Esophagus squamous epithelium (tissue), 5 donors: Measurements from ENCODE around the gene C19orf67. TPM values are rescaled to one million over a fixed set of nuclear protein-coding genes. Genes with fewer than 3 reads are reported as not detected.
A peak's percentile ranks its signal among the peaks of the same experiment; 100 is the strongest.

Source experiments
- DNase-seq: peaks from one replicate; lab custom pipeline; 2025; lab: John Stamatoyannopoulos, UW
- H3K27ac ChIP-seq, 4 donors: fragments of 200-600 bp; sonication (generic); one replicate each; pipeline ENCODE4 v1.5.1; 2016 to 2019; ENCODE audit warnings: mild to moderate bottlenecking in 1 of 4
- H3K27me3 ChIP-seq, 4 donors: fragments of 200-600 bp; sonication (generic); 1 replicate in 3 of 4; 2 replicates in 1 of 4; pipeline versions ENCODE4 v1.5.1 to v1.6.0; 2017 to 2021; ENCODE audit warnings: antibody characterized with exemption in 1 of 4
- H3K36me3 ChIP-seq, 3 donors: fragments of 200-600 bp; sonication (generic); one replicate each; pipeline ENCODE4 v1.5.1; 2016 to 2019
- H3K4me1 ChIP-seq, 3 donors: fragments of 200-600 bp; sonication (generic); one replicate each; pipeline ENCODE4 v1.5.1; 2017 to 2019
- H3K4me3 ChIP-seq, 4 donors: fragments of 200-600 bp; sonication (generic); 1 replicate in 3 of 4; 2 replicates in 1 of 4; pipeline ENCODE4 v1.5.1; 2016 to 2019; ENCODE audit warnings: mild to moderate bottlenecking in 2 of 4, moderate library complexity in 1 of 4
- H3K9me3 ChIP-seq, 3 donors: fragments of 200-600 bp; sonication (generic); one replicate each; pipeline ENCODE4 v1.5.1; 2016 to 2019
- POLR2A ChIP-seq, 4 donors: fragments of 450-650 bp; IDR thresholded peaks; one replicate each; pipeline ENCODE4 v1.6.1; 2017; ENCODE audit warnings: antibody characterized with exemption in 4 of 4, mild to moderate bottlenecking in 4 of 4, moderate library complexity in 3 of 4
- WGBS, 2 donors: methylation state at CpG; one replicate each; pipeline ENCODE4 v1.1.5; 2018; 5-methylcytosine and 5-hydroxymethylcytosine counted together
- intact Hi-C: fragments of 100-400 bp; cut with DNase I; formaldehyde crosslinking; loops from one replicate; pipeline ENCODE4 v1.15.0; 2022
- total RNA-seq, 4 donors: library from RNA; depleted of rRNA; stranded (reverse); fragments of >200 nt; gene quantifications; one replicate each; pipeline ENCODE4 v1.1.0, GENCODE V29; 2016
- TF ChIP-seq, protein P1 (sequence below), 6 experiments: fragments of 450-650 bp in 4 of 6; fragments of 200-600 bp in 2 of 6; sonication (generic) in 2 of 6; IDR thresholded peaks; one replicate each; pipeline ENCODE4 v1.5.1; 2016 to 2019; ENCODE audit warnings: antibody characterized with exemption in 6 of 6, mild to moderate bottlenecking in 4 of 6, moderate library complexity in 4 of 6
- donor health status: DM: yes; HTN: yes; CAD: no.

C19orf67 gene
- total RNA-seq, 4 donors from 2014 or later, result not detected

GRCh38 chr19:14120497-14120780, 34.9 kb upstream of the C19orf67 start:
- no peaks in the 10 kb centered on the region for H3K27me3 ChIP-seq
- no peaks in the 10 kb centered on the region for H3K36me3 ChIP-seq
- H3K4me3 ChIP-seq, result no peak overlapping the region
- TF ChIP-seq, protein P1, sequence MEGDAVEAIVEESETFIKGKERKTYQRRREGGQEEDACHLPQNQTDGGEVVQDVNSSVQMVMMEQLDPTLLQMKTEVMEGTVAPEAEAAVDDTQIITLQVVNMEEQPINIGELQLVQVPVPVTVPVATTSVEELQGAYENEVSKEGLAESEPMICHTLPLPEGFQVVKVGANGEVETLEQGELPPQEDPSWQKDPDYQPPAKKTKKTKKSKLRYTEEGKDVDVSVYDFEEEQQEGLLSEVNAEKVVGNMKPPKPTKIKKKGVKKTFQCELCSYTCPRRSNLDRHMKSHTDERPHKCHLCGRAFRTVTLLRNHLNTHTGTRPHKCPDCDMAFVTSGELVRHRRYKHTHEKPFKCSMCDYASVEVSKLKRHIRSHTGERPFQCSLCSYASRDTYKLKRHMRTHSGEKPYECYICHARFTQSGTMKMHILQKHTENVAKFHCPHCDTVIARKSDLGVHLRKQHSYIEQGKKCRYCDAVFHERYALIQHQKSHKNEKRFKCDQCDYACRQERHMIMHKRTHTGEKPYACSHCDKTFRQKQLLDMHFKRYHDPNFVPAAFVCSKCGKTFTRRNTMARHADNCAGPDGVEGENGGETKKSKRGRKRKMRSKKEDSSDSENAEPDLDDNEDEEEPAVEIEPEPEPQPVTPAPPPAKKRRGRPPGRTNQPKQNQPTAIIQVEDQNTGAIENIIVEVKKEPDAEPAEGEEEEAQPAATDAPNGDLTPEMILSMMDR (IDR thresholded peaks at IDR 0.05), result no peak
- no peak for TF ChIP-seq POLR2A (IDR thresholded peaks at IDR 0.05)
- H3K4me1 ChIP-seq, result peaks cover 20 to 39% (median 29%) of the 10 kb centered on the region in 3 donors
- H3K27ac ChIP-seq, result peak overlapping the region in 3 of 4 donors; percentile 93 to 100 (median 95)
- DNase-seq, result no peak
- no peaks in the 10 kb centered on the region for H3K9me3 ChIP-seq
- intact Hi-C loops, result no loop called here
- WGBS, 2 donors, result 94 to 95% methylated on average over 4 to 7 of the region's 7 CpGs

DNA sequence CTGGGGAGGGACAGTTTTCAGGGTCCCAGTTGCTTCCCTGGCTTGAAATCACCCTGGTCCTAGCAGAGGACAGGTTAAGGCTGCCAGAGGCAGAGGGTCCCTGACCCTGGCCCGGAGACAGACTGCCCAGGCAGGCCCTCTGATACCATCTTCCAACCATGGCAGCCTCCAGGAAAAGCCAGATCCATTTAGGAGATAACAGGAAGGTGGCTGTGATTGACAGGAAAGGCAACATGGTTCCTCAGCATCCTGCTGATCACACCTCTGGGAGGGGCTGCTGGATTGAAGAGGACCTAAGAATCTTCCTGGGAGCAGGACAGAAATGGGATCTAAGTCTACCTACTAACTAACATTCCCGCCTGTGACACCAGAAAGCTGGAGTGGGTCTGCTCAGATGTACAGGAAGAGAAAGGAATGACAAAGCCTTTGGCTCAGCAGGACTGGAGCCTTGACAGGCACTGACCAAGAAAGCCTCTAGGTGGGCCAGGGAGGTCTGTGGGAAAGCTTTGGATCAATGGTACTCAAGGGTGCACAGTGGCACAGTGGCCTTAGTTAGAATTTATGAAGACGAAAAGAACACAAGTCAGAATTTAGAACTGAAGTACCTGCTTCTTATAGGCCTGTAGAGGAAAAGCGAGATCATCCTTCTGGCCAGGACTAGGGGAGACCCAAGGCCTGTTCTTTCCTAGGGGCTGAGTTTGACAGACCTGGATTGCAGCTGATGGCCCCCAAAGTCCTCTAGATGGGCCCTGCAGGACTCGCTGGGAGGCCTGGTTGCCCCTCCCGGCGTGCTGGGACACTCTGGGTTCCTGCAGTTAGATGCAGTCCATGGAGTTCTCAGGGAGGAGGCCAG, 34.3 kb upstream of the C19orf67 start:
- WGBS, 2 donors, result 91% methylated on average over 3 to 4 of the region's 7 CpGs
- no peaks in the 10 kb centered on the region for H3K9me3 ChIP-seq
- DNase-seq, result no peak
- H3K4me1 ChIP-seq, result peaks cover 20 to 45% (median 31%) of the 10 kb centered on the region in 3 donors
- no peak overlapping the region for H3K4me3 ChIP-seq
- H3K27ac ChIP-seq, result peak overlapping the region; percentile 93 to 100 (median 95)
- intact Hi-C loops, result no loop called here
- no peaks in the 10 kb centered on the region for H3K36me3 ChIP-seq
- no peaks in the 10 kb centered on the region for H3K27me3 ChIP-seq
- TF ChIP-seq, protein P1 (IDR thresholded peaks at IDR 0.05), result no peak
- TF ChIP-seq POLR2A (IDR thresholded peaks at IDR 0.05), result no peak

DNA sequence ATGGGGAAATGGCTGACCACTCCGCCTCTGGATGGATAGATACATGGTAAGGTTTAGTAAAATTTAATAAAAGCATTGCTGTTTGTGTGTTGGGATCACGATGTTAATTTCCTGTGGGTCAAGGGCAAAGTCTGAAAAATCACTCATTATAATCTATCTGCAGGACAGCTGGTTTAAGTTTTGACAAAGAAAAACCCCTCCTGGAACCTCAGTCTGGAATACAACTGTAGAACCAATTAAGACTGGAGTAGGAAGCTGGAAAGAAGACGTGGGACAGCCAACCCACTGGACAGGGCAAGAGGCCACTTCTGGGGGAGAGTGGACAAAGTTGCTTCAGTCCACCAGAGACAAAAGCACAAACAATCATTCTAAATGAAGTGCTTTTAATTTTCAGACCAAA, 33.6 kb upstream of the C19orf67 start:
- no peaks in the 10 kb centered on the region for H3K9me3 ChIP-seq
- no peak for DNase-seq
- TF ChIP-seq, protein P1 (IDR thresholded peaks at IDR 0.05), result no peak
- TF ChIP-seq POLR2A (IDR thresholded peaks at IDR 0.05), result no peak
- no peaks in the 10 kb centered on the region for H3K36me3 ChIP-seq
- H3K27ac ChIP-seq, result peak overlapping the region; percentile 93 to 100 (median 95)
- no peaks in the 10 kb centered on the region for H3K27me3 ChIP-seq
- H3K4me1 ChIP-seq, result peaks cover 20 to 52% (median 33%) of the 10 kb centered on the region in 3 donors
- 37 to 65% methylated on average over 2 to 3 of the region's 3 CpGs for WGBS, 2 donors
- H3K4me3 ChIP-seq, result peak overlapping the region; percentile 53 to 97 (median 72)
- intact Hi-C loops, result no loop called here

GRCh38 chr19:14118165-14119051, 32.8 kb upstream of the C19orf67 start:
- peak overlapping the region; percentile 93 to 100 (median 95) for H3K27ac ChIP-seq
- no peaks in the 10 kb centered on the region for H3K27me3 ChIP-seq
- peak; percentile 24 for DNase-seq
- TF ChIP-seq, protein P1 (IDR thresholded peaks at IDR 0.05), result peak in 2 of 6 experiments; percentile 3 to 5
- peak in 2 of 4 donors; percentile 39 to 51 for TF ChIP-seq POLR2A (IDR thresholded peaks at IDR 0.05)
- no peaks in the 10 kb centered on the region for H3K36me3 ChIP-seq
- peak overlapping the region; percentile 53 to 97 (median 72) for H3K4me3 ChIP-seq
- no peaks in the 10 kb centered on the region for H3K9me3 ChIP-seq
- H3K4me1 ChIP-seq, result peaks cover 20 to 60% (median 41%) of the 10 kb centered on the region in 3 donors
- intact Hi-C loops, result no loop called here
- WGBS, 2 donors, result 6 to 8% methylated on average over 5 to 22 of the region's 61 CpGs
